ENCODE data around the gene PYGO1.
A peak's percentile ranks its signal among the peaks of the same experiment; 100 is the strongest.

The PYGO1 gene

DNA sequence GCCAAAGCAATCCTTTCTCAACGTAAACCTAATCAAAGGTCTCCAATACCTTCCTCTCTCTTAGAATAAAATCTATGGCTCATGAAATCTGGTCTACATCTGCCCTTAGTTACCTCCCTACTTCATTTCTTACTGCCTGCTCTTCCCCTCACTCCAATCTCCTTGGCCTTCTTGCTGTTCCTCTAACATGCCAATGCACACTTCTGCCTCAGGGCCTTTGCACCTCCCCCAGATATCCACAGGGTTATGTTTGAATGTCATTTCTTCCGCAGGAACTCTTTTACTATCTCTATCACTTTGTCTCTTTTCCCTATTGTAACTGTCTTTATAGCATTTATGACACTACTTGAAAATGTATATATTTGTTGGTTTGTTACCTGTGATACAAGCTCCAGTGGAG is 44.3 kb upstream of the PYGO1 start:
- Histone ChIP-seq H3K9me2 (ENCODE audit: low read depth, low read length) (no peaks in the 10 kb centered on the region), H3K4me2 (ENCODE audit: low read length) (no peak overlapping the region), H3K27me3 (ENCODE audit: insufficient read depth, low read length) (no peaks in the 10 kb centered on the region), H3F3A (ENCODE audit: insufficient read depth, low read length) (peaks cover 27% of the 10 kb centered on the region), H4K20me1 (ENCODE audit: insufficient read depth, low read length) (no peaks in the 10 kb centered on the region), H3K36me3 (ENCODE audit: insufficient read depth, low read length) (no peaks in the 10 kb centered on the region), H3K4me1 (ENCODE audit: insufficient read depth, low read length, severe bottlenecking) (peaks cover 94% of the 10 kb centered on the region), H3K79me2 (ENCODE audit: insufficient read depth, low read length) (no peaks in the 10 kb centered on the region), H3K27ac (ENCODE audit: low read depth, low read length, poor library complexity, severe bottlenecking) (peak overlapping the region; percentile 94), H3K9ac (ENCODE audit: low read length) (no peak overlapping the region), H3K4me3 (ENCODE audit: low read depth, low read length, poor library complexity, severe bottlenecking) (no peak overlapping the region), H2AFZ (ENCODE audit: low read length) (no peak overlapping the region), H3K9me3 (ENCODE audit: low read length) (no peaks in the 10 kb centered on the region)
- no peak for TF ChIP-seq EZH2 (IDR thresholded peaks at IDR 0.05; ENCODE audit: borderline replicate concordance, low read length)
- TF ChIP-seq, protein P1, sequence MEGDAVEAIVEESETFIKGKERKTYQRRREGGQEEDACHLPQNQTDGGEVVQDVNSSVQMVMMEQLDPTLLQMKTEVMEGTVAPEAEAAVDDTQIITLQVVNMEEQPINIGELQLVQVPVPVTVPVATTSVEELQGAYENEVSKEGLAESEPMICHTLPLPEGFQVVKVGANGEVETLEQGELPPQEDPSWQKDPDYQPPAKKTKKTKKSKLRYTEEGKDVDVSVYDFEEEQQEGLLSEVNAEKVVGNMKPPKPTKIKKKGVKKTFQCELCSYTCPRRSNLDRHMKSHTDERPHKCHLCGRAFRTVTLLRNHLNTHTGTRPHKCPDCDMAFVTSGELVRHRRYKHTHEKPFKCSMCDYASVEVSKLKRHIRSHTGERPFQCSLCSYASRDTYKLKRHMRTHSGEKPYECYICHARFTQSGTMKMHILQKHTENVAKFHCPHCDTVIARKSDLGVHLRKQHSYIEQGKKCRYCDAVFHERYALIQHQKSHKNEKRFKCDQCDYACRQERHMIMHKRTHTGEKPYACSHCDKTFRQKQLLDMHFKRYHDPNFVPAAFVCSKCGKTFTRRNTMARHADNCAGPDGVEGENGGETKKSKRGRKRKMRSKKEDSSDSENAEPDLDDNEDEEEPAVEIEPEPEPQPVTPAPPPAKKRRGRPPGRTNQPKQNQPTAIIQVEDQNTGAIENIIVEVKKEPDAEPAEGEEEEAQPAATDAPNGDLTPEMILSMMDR (IDR thresholded peaks at IDR 0.05; ENCODE audit: low read length) = no peak

DNA sequence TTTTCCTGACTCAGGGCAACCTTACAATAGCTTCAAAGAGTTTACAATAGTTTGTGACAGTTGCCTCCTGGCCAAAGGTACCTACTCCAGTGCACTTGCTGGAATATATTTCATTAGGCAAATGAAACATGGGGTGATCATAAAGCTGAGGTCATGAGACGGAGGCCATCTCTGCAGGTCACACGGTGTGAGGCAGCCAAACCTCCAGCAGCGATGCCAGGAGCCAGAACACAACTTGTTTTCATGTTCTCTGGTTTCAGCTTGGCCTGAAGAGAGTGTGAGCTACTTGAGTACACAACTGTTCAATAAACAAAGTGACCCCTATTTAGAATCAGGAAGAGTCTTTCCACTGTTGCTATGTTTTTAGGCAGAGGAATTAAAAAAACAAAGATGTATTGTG is 42.7 kb upstream of the PYGO1 start:
- Histone ChIP-seq H3K4me3 (ENCODE audit: low read depth, low read length, poor library complexity, severe bottlenecking) (peak overlapping the region; percentile 8), H3K79me2 (ENCODE audit: insufficient read depth, low read length) (no peaks in the 10 kb centered on the region), H3K4me1 (ENCODE audit: insufficient read depth, low read length, severe bottlenecking) (peaks cover 94% of the 10 kb centered on the region), H2AFZ (ENCODE audit: low read length) (peak overlapping the region; percentile 81), H3K27me3 (ENCODE audit: insufficient read depth, low read length) (no peaks in the 10 kb centered on the region), H3K9ac (ENCODE audit: low read length) (peak overlapping the region; percentile 64), H3K4me2 (ENCODE audit: low read length) (peak overlapping the region; percentile 53), H4K20me1 (ENCODE audit: insufficient read depth, low read length) (no peaks in the 10 kb centered on the region), H3K9me2 (ENCODE audit: low read depth, low read length) (no peaks in the 10 kb centered on the region), H3F3A (ENCODE audit: insufficient read depth, low read length) (peaks cover 40% of the 10 kb centered on the region), H3K36me3 (ENCODE audit: insufficient read depth, low read length) (no peaks in the 10 kb centered on the region), H3K27ac (ENCODE audit: low read depth, low read length, poor library complexity, severe bottlenecking) (peak overlapping the region; percentile 94), H3K9me3 (ENCODE audit: low read length) (no peaks in the 10 kb centered on the region)
- TF ChIP-seq EZH2 (IDR thresholded peaks at IDR 0.05; ENCODE audit: borderline replicate concordance, low read length) = no peak
- TF ChIP-seq, protein P1 (IDR thresholded peaks at IDR 0.05; ENCODE audit: low read length) = no peak

DNA sequence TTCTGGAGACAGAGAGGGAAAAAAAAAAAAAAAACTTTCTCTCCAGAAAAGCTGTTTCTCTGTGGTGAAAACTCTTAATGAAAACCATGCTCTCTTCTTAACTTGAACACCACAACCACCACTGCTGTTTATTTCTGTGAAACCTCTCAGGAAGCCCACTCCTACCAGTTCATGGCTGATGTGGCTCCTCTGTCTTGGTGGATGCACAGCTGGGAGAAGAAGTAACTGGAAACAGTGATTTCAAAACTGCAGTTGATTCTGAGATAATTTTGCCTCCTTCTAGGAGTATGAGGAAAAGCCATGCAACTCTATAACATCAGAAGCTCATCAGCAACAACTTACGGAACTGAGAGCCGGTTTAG is 40.2 kb upstream of the PYGO1 start:
- peak overlapping the region; percentile 73; the same call in 1 of the 2 replicates for H2AFZ ChIP-seq (ENCODE audit: low read length)
- no peaks in the 10 kb centered on the region for H3K79me2 ChIP-seq (ENCODE audit: insufficient read depth, low read length)
- H3K4me1 ChIP-seq (ENCODE audit: insufficient read depth, low read length, severe bottlenecking) = peaks cover 94% of the 10 kb centered on the region
- H3K4me2 ChIP-seq (ENCODE audit: low read length) = peak overlapping the region; percentile 61
- H3K36me3 ChIP-seq (ENCODE audit: insufficient read depth, low read length) = no peaks in the 10 kb centered on the region
- H3K4me3 ChIP-seq (ENCODE audit: low read depth, low read length, poor library complexity, severe bottlenecking) = peak overlapping the region; percentile 6
- no peaks in the 10 kb centered on the region for H4K20me1 ChIP-seq (ENCODE audit: insufficient read depth, low read length)
- peak overlapping the region; percentile 94 for H3K27ac ChIP-seq (ENCODE audit: low read depth, low read length, poor library complexity, severe bottlenecking)
- H3K9ac ChIP-seq (ENCODE audit: low read length) = peak overlapping the region; percentile 58
- H3K9me3 ChIP-seq (ENCODE audit: low read length) = no peaks in the 10 kb centered on the region
- H3K27me3 ChIP-seq (ENCODE audit: insufficient read depth, low read length) = no peaks in the 10 kb centered on the region
- no peaks in the 10 kb centered on the region for H3K9me2 ChIP-seq (ENCODE audit: low read depth, low read length)
- TF ChIP-seq, protein P1 (IDR thresholded peaks at IDR 0.05; ENCODE audit: low read length) = no peak
- TF ChIP-seq EZH2 (IDR thresholded peaks at IDR 0.05; ENCODE audit: borderline replicate concordance, low read length) = no peak
- peaks cover 36% of the 10 kb centered on the region for H3F3A ChIP-seq (ENCODE audit: insufficient read depth, low read length)

Measured in OCI-LY1 (cell line).